ENCODE data around the gene SLC2A8.

Gene SLC2A8

GRCh38 chr9:127393645-127394044 is 3.3 kb upstream of the SLC2A8 start:
- no peak overlapping the region for H3K4me3 ChIP-seq (ENCODE audit: low read depth, low read length)
- no peak for DNase-seq (ENCODE audit: low read depth)
- TF ChIP-seq POLR2A (IDR thresholded peaks at IDR 0.05; ENCODE audit: extremely low read depth, insufficient read length), result no peak
- no peak for TF ChIP-seq CTCF (IDR thresholded peaks at IDR 0.05; ENCODE audit: low read depth, low read length)
- no peak for TF ChIP-seq MYC (IDR thresholded peaks at IDR 0.05; ENCODE audit: low read depth, low read length)
- no peak for TF ChIP-seq MAX (IDR thresholded peaks at IDR 0.05; ENCODE audit: low read depth, low read length)

GRCh38 chr9:127395497-127396252 is 1.3 kb upstream of the SLC2A8 start:
- TF ChIP-seq CTCF (IDR thresholded peaks at IDR 0.05; ENCODE audit: low read depth, low read length), result no peak
- TF ChIP-seq MAX (IDR thresholded peaks at IDR 0.05; ENCODE audit: low read depth, low read length), result no peak
- no peak for TF ChIP-seq POLR2A (IDR thresholded peaks at IDR 0.05; ENCODE audit: extremely low read depth, insufficient read length)
- no peak for TF ChIP-seq MYC (IDR thresholded peaks at IDR 0.05; ENCODE audit: low read depth, low read length)
- DNase-seq (ENCODE audit: low read depth), result peak; percentile 60
- no peak overlapping the region for H3K4me3 ChIP-seq (ENCODE audit: low read depth, low read length)

- no peak for TF ChIP-seq POLR2A (IDR thresholded peaks at IDR 0.05; ENCODE audit: extremely low read depth, insufficient read length)
- TF ChIP-seq MAX (IDR thresholded peaks at IDR 0.05; ENCODE audit: low read depth, low read length), result no peak
- no peak for TF ChIP-seq CTCF (IDR thresholded peaks at IDR 0.05; ENCODE audit: low read depth, low read length)
- TF ChIP-seq MYC (IDR thresholded peaks at IDR 0.05; ENCODE audit: low read depth, low read length), result no peak
- DNase-seq (ENCODE audit: low read depth), result no peak
- no peak overlapping the region for H3K4me3 ChIP-seq (ENCODE audit: low read depth, low read length)
These were observed 639 bp upstream of the SLC2A8 start for GRCh38 chr9:127396253-127396807.

- H3K4me3 ChIP-seq (ENCODE audit: low read depth, low read length), result no peak overlapping the region
- DNase-seq (ENCODE audit: low read depth), result no peak
- TF ChIP-seq CTCF (IDR thresholded peaks at IDR 0.05; ENCODE audit: low read depth, low read length), result peak; percentile 9
- no peak for TF ChIP-seq MYC (IDR thresholded peaks at IDR 0.05; ENCODE audit: low read depth, low read length)
These were observed 791 bp downstream of the SLC2A8 start for GRCh38 chr9:127397646-127398274.

- DNase-seq (ENCODE audit: low read depth), result no peak
- no peak for TF ChIP-seq MYC (IDR thresholded peaks at IDR 0.05; ENCODE audit: low read depth, low read length)
- no peak for TF ChIP-seq CTCF (IDR thresholded peaks at IDR 0.05; ENCODE audit: low read depth, low read length)
- TF ChIP-seq MAX (IDR thresholded peaks at IDR 0.05; ENCODE audit: low read depth, low read length), result no peak
- no peak for TF ChIP-seq POLR2A (IDR thresholded peaks at IDR 0.05; ENCODE audit: extremely low read depth, insufficient read length)
- H3K4me3 ChIP-seq (ENCODE audit: low read depth, low read length), result no peak overlapping the region
These were observed 1.3 kb downstream of the SLC2A8 start for GRCh38 chr9:127398275-127398647.
